Type B pancreatic cell (in vitro differentiated cells): ENCODE results near the gene FBXO2. TPM values are rescaled to one million over a fixed set of nuclear protein-coding genes. Genes with fewer than 3 reads are reported as not detected.
A peak's percentile ranks its signal among the peaks of the same experiment; 100 is the strongest.

Source experiments
- DNase-seq: peaks from one replicate; pipeline ENCODE4 v3.0.0; 2021; ENCODE audit warnings: mixed read lengths; ENCODE audit not compliant: unreplicated experiment; ENCODE audit errors: extremely low spot score
- H3K27ac Mint-ChIP-seq: 2 replicates; pipeline ENCODE4 v1.8.0; 2021; ENCODE audit warnings: mild to moderate bottlenecking, mixed read lengths
- H3K27me3 Mint-ChIP-seq: 2 replicates; pipeline ENCODE4 v1.8.0; 2021; ENCODE audit warnings: mixed read lengths
- H3K36me3 Mint-ChIP-seq: 2 replicates; pipeline ENCODE4 v1.8.0; 2021; ENCODE audit warnings: mixed read lengths
- H3K4me1 Mint-ChIP-seq: one replicate; pipeline ENCODE4 v1.8.0; 2021; ENCODE audit warnings: mixed read lengths; ENCODE audit not compliant: unreplicated experiment
- H3K4me3 Mint-ChIP-seq: 2 replicates; pipeline ENCODE4 v1.8.0; 2021; ENCODE audit warnings: mild to moderate bottlenecking, mixed read lengths
- H3K9me3 Mint-ChIP-seq: 2 replicates; pipeline ENCODE4 v1.8.0; 2021; ENCODE audit warnings: mixed read lengths
- CTCF ChIP-seq: fragments of 200-600 bp; sonication (generic); conservative IDR thresholded peaks from 2 replicates; pipeline ENCODE4 v1.5.0; 2021; ENCODE audit warnings: antibody characterized with exemption, mild to moderate bottlenecking
- total RNA-seq: library from RNA; stranded (reverse); gene quantifications from 2 replicates; pipeline ENCODE4 v1.2.1, GENCODE V29; 2021; ENCODE audit warnings: low replicate concordance

Gene FBXO2
- total RNA-seq, 1 donor from 2014 or later = 7.4 TPM

GRCh38 chr1:11685210-11685752 is 31.1 kb upstream of the FBXO2 start:
- Mint-ChIP-seq H3K4me3 (no peak overlapping the region), H3K9me3 (no peaks in the 10 kb centered on the region), H3K4me1 (peaks cover 26% of the 10 kb centered on the region), H3K27ac (no peak overlapping the region), H3K36me3 (no peaks in the 10 kb centered on the region), H3K27me3 (peaks cover 4% of the 10 kb centered on the region)
- TF ChIP-seq CTCF = no peak
- DNase-seq = no peak

- no peak for DNase-seq
- H3K36me3 Mint-ChIP-seq = no peaks in the 10 kb centered on the region
- H3K27ac Mint-ChIP-seq = no peak overlapping the region
- no peak overlapping the region for H3K4me3 Mint-ChIP-seq
- H3K4me1 Mint-ChIP-seq = peaks cover 19% of the 10 kb centered on the region
- no peaks in the 10 kb centered on the region for H3K9me3 Mint-ChIP-seq
- no peaks in the 10 kb centered on the region for H3K27me3 Mint-ChIP-seq
- TF ChIP-seq CTCF = no peak
Observed at GRCh38 chr1:11684070-11684469, 29.8 kb upstream of the FBXO2 start.

- no peaks in the 10 kb centered on the region for H3K9me3 Mint-ChIP-seq
- no peaks in the 10 kb centered on the region for H3K27me3 Mint-ChIP-seq
- peaks cover 4% of the 10 kb centered on the region for H3K36me3 Mint-ChIP-seq
- no peak for DNase-seq
- H3K27ac Mint-ChIP-seq = no peak overlapping the region
- H3K4me3 Mint-ChIP-seq = no peak overlapping the region
- no peak for TF ChIP-seq CTCF
- H3K4me1 Mint-ChIP-seq = peaks cover 19% of the 10 kb centered on the region
Observed at GRCh38 chr1:11682799-11683198, 28.6 kb upstream of the FBXO2 start.

DNA sequence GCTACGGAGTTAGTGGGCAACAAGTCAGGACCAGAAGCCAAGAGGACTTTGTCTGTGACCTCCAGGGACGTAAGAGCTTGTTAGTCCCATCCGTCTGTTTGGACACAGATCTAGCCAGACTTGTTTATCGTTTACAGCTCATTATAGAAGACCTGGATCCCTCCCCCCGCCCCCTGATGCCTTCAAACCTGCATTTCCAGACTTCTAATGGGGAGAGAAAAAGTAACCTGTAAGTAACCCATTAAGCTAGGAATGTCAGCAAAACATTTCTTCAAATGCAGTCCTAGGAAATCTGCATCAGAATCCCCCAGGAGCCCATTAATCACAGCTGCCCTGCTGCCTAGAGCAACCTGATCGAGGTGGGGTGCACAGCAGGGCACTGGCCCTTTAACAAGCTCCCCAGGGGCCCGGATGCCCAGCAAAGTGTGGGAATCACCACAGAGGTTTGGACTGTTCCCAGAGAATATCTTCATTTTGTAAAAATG is 28.1 kb upstream of the FBXO2 start:
- no peaks in the 10 kb centered on the region for H3K27me3 Mint-ChIP-seq
- H3K4me3 Mint-ChIP-seq = peak overlapping the region; percentile 94
- peaks cover 19% of the 10 kb centered on the region for H3K4me1 Mint-ChIP-seq
- H3K27ac Mint-ChIP-seq = peak overlapping the region; percentile 71
- peaks cover 4% of the 10 kb centered on the region for H3K36me3 Mint-ChIP-seq
- no peak for TF ChIP-seq CTCF
- DNase-seq = no peak
- H3K9me3 Mint-ChIP-seq = no peaks in the 10 kb centered on the region

- no peaks in the 10 kb centered on the region for H3K27me3 Mint-ChIP-seq
- H3K36me3 Mint-ChIP-seq = peaks cover 4% of the 10 kb centered on the region
- DNase-seq = peak; percentile 88
- peaks cover 19% of the 10 kb centered on the region for H3K4me1 Mint-ChIP-seq
- H3K4me3 Mint-ChIP-seq = peak within 1 kb of the TSS; percentile 94
- TF ChIP-seq CTCF = no peak
- peak within 1 kb of the TSS; percentile 81 for H3K27ac Mint-ChIP-seq
- H3K9me3 Mint-ChIP-seq = no peaks in the 10 kb centered on the region
Observed at GRCh38 chr1:11681071-11681771, 27.0 kb upstream of the FBXO2 start, which contains the start of gene MAD2L2. TSS of gene MAD2L2 (minus strand) at chr1:11681148. CDS start at chr1:11680601, 547 bp downstream.
